A673 (cell line): ENCODE data around the gene MBNL2.

Experiments used
- CTCF ChIP-seq: fragments of 300-800, 200-600 bp; sonication (generic); conservative IDR thresholded peaks from 2 replicates; pipeline ENCODE4 v1.5.1; 2017; ENCODE audit warnings: low read depth, mild to moderate bottlenecking, antibody characterized with exemption, low read length, moderate library complexity, mixed read lengths
- EZH2 ChIP-seq: fragments of 200-600 bp; sonication (generic); IDR thresholded peaks from 2 replicates; pipeline ENCODE4 v1.6.1; 2017; ENCODE audit warnings: borderline replicate concordance, low read depth, mild to moderate bottlenecking, mixed read lengths, antibody characterized with exemption, low read length; ENCODE audit not compliant: poor library complexity, severe bottlenecking

- TF ChIP-seq CTCF, result no peak
- TF ChIP-seq EZH2, result no peak
Observed at GRCh38 chr13:97401421-97401820, 179.3 kb downstream of the MBNL2 start.
